ENCODE data around the gene AGT. TPM values are rescaled to one million over a fixed set of nuclear protein-coding genes. Genes with fewer than 3 reads are reported as not detected.

Gene AGT
- total RNA-seq, 3 donors from 2014 or later (not counting 1 experiment from before 2014, with no cell fraction given) = not detected

DNA sequence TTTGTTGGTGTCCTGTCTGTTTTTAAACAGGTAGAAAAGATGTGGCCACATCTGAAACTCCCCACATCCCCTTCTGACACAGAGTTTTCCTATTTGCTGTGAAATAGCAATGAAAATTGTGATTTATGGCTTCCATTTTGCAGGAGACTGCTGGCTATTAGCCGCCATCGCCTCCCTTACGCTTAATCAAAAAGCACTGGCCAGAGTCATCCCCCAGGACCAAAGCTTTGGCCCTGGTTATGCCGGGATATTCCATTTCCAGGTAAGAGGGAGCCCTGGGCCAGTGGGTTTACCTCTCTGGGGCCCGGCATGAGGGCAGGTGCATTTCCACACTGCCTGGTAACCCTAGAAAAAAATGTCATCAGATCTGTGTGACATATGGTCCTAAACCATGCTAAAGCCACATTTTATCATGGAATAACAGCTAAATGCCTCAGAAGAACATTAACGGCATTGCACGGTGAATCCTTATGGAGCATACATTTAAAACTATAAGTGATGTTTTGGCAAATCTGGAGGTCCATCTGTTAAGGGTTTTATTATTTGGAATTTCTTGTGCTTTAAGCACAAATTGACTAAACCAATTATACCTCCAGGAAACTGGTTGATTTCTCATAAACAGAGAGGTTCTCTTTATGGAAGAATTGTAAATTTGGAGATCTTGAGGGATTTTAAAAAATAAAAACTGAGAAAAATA, 45.6 kb upstream of the AGT start:
- Histone ChIP-seq H3K36me3 (ENCODE audit: control insufficient read depth, insufficient read depth, low read length) (no peaks in the 10 kb centered on the region), H3K4me3 (ENCODE audit: low read length) (no peak overlapping the region), H3K27ac (ENCODE audit: low read length) (no peak overlapping the region), H3K4me1 (ENCODE audit: control insufficient read depth, insufficient read depth, low read length) (no peaks in the 10 kb centered on the region), H3K9me3 (ENCODE audit: control insufficient read depth, insufficient read depth, low read length) (no peaks in the 10 kb centered on the region), H3K27me3 (ENCODE audit: control insufficient read depth, insufficient read depth, low read length) (no peaks in the 10 kb centered on the region)
- no peak overlapping the region for H3K27ac Mint-ChIP-seq
- no peaks in the 10 kb centered on the region for H3K4me1 Mint-ChIP-seq
- H3K4me3 Mint-ChIP-seq = no peak overlapping the region
- DNase-seq (no peak), ATAC-seq (no peak)
- no peaks in the 10 kb centered on the region for H3K36me3 Mint-ChIP-seq
- no peaks in the 10 kb centered on the region for H3K9me3 Mint-ChIP-seq
- WGBS (ENCODE audit: insufficient coverage) = 92% methylated on average over 7 of the region's 7 CpGs
- TF ChIP-seq, protein P1, sequence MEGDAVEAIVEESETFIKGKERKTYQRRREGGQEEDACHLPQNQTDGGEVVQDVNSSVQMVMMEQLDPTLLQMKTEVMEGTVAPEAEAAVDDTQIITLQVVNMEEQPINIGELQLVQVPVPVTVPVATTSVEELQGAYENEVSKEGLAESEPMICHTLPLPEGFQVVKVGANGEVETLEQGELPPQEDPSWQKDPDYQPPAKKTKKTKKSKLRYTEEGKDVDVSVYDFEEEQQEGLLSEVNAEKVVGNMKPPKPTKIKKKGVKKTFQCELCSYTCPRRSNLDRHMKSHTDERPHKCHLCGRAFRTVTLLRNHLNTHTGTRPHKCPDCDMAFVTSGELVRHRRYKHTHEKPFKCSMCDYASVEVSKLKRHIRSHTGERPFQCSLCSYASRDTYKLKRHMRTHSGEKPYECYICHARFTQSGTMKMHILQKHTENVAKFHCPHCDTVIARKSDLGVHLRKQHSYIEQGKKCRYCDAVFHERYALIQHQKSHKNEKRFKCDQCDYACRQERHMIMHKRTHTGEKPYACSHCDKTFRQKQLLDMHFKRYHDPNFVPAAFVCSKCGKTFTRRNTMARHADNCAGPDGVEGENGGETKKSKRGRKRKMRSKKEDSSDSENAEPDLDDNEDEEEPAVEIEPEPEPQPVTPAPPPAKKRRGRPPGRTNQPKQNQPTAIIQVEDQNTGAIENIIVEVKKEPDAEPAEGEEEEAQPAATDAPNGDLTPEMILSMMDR (IDR thresholded peaks at IDR 0.05) = no peak
- intact Hi-C loops (cut with micrococcal nuclease) = no loop called here
- H3K27me3 Mint-ChIP-seq (ENCODE audit: low read depth in 2 of 2) = peaks cover 0 to 5% of the 10 kb centered on the region in 2 donors

DNA sequence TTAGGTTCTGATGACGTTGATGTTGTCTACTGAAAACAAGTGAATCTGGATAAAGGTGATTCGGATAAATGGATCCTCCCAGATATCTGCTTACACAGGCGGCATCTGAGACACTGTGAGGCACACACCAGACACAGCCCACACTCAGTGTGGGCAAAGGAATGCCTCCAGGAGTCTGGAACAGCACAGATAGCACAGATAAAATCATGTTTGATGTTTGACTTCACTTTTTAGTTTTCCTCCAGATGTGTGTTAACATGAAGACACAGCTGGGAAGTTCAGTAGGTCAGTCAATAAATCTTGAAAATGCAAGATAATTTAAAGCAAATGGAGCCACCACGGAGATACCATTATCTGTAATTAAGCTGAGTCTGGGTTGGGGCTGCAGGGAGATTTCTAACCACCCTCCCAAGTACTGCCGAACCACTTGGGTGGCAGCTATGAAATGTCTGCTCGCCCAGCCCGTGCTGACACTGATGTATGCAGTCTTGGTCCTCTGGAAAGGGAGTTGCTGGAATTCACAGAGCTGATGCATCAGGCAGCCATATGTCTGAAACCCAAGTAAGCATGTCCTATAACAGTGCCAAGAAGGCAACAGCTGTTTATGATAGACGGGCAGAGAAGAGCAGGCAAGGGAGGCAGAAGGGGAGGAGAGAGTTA, 44.9 kb upstream of the AGT start:
- no peaks in the 10 kb centered on the region for H3K27me3 ChIP-seq (ENCODE audit: control insufficient read depth, insufficient read depth, low read length)
- H3K4me3 Mint-ChIP-seq = no peak overlapping the region
- H3K36me3 Mint-ChIP-seq = no peaks in the 10 kb centered on the region
- peaks cover 0 to 5% of the 10 kb centered on the region in 2 donors for H3K27me3 Mint-ChIP-seq (ENCODE audit: low read depth in 2 of 2)
- no peaks in the 10 kb centered on the region for H3K36me3 ChIP-seq (ENCODE audit: control insufficient read depth, insufficient read depth, low read length)
- no peak for ATAC-seq
- H3K9me3 ChIP-seq (ENCODE audit: control insufficient read depth, insufficient read depth, low read length) = no peaks in the 10 kb centered on the region
- 86% methylated on average over 8 of the region's 8 CpGs for WGBS (ENCODE audit: insufficient coverage)
- H3K4me1 ChIP-seq (ENCODE audit: control insufficient read depth, insufficient read depth, low read length) = no peaks in the 10 kb centered on the region
- H3K4me1 Mint-ChIP-seq = peaks cover 0 to 3% of the 10 kb centered on the region in 2 donors
- H3K27ac ChIP-seq (ENCODE audit: low read length) = no peak overlapping the region
- no peak for DNase-seq
- H3K27ac Mint-ChIP-seq = no peak overlapping the region
- intact Hi-C loops (cut with micrococcal nuclease) = no loop called here
- TF ChIP-seq, protein P1 (IDR thresholded peaks at IDR 0.05) = no peak
- no peak overlapping the region for H3K4me3 ChIP-seq (ENCODE audit: low read length)
- H3K9me3 Mint-ChIP-seq = no peaks in the 10 kb centered on the region

DNA sequence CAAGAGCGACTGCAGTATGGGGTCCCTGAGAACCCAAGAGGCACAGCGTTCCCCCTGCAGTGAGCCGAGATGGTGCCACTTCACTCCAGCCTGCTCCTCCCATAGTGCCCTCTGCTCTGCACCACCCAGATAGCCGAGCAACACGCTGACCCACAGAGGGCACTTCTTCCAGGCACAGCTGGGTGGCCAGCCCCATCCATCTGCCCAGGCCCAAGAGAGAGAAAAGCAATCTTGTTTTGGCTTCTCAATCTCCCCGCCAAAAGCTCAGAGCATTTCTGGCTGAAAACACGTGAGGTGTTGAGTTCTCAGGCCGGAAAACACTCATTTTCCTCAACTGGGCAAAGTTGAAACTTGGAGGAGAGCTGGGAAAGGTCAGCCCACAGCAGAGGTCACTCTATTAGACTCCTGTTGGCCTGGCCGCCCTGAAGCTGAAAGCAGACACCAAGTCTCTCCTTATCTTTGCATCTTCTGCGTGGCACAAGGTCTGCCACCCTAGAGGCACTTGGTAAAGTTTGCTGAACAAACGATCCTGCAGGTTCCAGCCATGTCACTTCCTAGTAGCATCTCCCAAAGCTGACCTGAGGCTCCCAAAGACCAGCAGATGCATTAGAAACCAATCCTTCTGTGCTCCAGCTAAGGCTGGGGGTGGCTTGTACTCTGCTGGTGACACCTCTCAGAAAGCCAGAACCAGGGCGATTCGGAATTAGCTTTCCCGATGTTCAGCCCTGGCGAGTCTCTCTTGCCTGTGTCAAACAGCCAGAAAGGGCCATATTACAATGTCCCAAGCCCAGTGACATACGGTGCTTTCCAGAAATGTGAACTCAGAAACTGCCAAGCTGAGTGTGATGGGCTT, 44.2 kb upstream of the AGT start:
- Histone ChIP-seq H3K9me3 (ENCODE audit: control insufficient read depth, insufficient read depth, low read length) (no peaks in the 10 kb centered on the region), H3K36me3 (ENCODE audit: control insufficient read depth, insufficient read depth, low read length) (no peaks in the 10 kb centered on the region), H3K4me3 (ENCODE audit: low read length) (no peak overlapping the region), H3K27me3 (ENCODE audit: control insufficient read depth, insufficient read depth, low read length) (no peaks in the 10 kb centered on the region), H3K27ac (ENCODE audit: low read length) (no peak overlapping the region), H3K4me1 (ENCODE audit: control insufficient read depth, insufficient read depth, low read length) (no peaks in the 10 kb centered on the region)
- TF ChIP-seq, protein P1 (IDR thresholded peaks at IDR 0.05) = no peak
- Mint-ChIP-seq H3K4me3 (no peak overlapping the region), H3K4me1 (peaks cover 0 to 4% of the 10 kb centered on the region in 2 donors), H3K27me3 (ENCODE audit: low read depth in 2 of 2) (peaks cover 0 to 5% of the 10 kb centered on the region in 2 donors), H3K9me3 (no peaks in the 10 kb centered on the region), H3K27ac (no peak overlapping the region), H3K36me3 (no peaks in the 10 kb centered on the region)
- 90% methylated on average over 16 of the region's 16 CpGs for WGBS (ENCODE audit: insufficient coverage)
- ATAC-seq (no peak), DNase-seq (no peak)
- intact Hi-C loops (cut with micrococcal nuclease) = no loop called here

Measured in natural killer cell (primary cell).